GM10248 (cell line): ENCODE measurements around the gene FLT1.

ENCODE experiments used
- CTCF ChIA-PET: fragments of 300-600 bp; sonication (Branson Sonifier 250); formaldehyde crosslinking; extraction: SDS; loops from one replicate; lab custom pipeline; 2021; ENCODE audit warnings: antibody characterized with exemption; lab: Yijun Ruan, JAX
- POLR2A ChIA-PET: fragments of 350-650 bp; sonication (Branson Sonifier 250); formaldehyde crosslinking; extraction: SDS; loops from one replicate; lab custom pipeline; 2020; ENCODE audit warnings: antibody characterized with exemption; lab: Yijun Ruan, JAX
- DNase-seq: peaks from one replicate; pipeline ENCODE4 v3.0.0; 2012; ENCODE audit errors: extremely low spot score
- TF ChIP-seq, protein P1 (sequence below): IDR thresholded peaks from 2 replicates; pipeline ENCODE4 v1.5.1; 2012; ENCODE audit warnings: mild to moderate bottlenecking, low read depth; ENCODE audit errors: extremely low read depth, missing control alignments, control extremely low read depth

FLT1 gene

DNA sequence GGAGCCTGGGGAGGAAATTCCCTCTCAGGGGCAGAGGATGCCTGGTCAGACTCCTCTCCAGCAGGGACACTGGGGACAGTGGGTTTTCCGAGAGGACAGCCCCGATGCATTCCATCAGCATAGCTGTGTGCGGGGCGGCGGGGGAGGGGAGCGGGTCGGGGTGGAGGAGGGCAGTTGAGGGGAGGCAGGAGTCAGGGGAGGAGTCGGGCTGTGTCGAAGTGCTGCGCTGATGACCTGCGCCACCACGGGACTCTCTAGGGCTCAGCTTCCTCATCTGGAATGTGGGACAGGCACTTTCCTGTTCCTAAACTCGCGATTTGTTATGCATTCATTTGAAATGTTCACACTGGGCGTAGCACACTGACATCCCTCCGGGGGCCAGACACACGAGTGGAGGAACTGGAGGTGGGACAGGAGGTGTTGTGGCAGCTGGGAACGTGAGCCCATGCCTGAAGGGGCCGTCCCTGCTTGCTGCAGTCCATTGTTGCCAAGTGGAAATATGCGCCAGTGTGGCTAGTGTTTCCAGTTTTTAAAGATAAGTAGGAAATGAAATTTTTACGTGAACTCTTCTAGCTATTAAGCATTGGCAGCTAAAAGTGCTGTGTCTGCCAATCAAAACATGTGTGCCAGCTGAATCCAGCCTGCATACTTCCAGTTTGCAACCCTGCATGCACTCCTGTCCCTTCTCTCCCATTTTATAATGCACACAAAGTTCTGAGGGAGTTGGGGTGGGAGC, 43.3 kb downstream of the FLT1 start:
- ChIA-PET CTCF (interaction anchor here (1.2 to 1.5 kb wide), 2 partner anchors 24 to 35 kb away, joined by 3 read pairs; no protein-coding TSS in a partner anchor), POLR2A (no interaction called here)
- TF ChIP-seq, protein P1, sequence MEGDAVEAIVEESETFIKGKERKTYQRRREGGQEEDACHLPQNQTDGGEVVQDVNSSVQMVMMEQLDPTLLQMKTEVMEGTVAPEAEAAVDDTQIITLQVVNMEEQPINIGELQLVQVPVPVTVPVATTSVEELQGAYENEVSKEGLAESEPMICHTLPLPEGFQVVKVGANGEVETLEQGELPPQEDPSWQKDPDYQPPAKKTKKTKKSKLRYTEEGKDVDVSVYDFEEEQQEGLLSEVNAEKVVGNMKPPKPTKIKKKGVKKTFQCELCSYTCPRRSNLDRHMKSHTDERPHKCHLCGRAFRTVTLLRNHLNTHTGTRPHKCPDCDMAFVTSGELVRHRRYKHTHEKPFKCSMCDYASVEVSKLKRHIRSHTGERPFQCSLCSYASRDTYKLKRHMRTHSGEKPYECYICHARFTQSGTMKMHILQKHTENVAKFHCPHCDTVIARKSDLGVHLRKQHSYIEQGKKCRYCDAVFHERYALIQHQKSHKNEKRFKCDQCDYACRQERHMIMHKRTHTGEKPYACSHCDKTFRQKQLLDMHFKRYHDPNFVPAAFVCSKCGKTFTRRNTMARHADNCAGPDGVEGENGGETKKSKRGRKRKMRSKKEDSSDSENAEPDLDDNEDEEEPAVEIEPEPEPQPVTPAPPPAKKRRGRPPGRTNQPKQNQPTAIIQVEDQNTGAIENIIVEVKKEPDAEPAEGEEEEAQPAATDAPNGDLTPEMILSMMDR: no peak
- DNase-seq: no peak

DNA sequence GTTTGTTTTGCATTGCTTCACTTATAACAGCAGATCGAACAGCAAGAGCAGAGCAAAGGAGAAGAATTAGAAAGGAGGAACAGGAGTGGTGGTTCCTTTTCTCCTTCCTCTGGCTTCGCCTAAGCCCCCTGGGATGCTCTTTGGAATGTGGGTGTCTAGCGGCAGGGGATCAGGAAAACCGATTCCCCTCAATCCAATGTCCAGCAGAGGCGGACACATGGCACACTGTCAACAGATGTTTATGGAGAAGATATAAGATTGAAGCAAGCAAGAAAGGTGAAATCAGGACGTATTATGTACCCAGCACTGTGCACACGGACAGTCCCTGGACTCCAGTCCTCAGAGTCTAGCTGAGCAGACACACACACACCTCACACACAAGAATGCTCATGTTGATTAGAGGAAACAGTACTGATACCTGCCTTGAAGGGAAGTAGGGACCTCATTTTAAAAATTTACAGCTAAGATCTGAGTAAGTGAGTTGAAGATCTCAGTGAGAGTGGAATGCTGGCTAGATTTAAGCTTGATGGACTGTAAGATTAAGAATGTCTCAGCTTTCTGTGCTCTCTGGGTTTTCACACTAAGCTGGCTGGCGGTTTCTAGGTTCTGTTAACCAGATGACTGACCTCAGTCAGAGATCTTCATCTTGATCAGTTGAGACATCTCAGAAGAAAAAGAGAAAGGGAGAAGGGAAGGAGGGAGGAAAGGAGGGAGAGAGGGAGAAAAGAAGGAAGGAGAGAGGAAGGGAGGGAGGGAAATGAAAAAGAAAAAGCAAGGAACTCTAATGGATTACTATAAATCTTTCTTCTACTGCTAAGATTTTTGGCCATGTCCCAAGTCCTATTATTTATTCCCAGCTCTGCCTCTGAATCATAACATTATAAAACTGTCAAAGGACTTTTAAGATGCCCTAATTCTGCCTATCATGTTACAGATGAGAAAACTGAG, 44.8 kb downstream of the FLT1 start:
- POLR2A ChIA-PET: no interaction called here
- DNase-seq: no peak
- CTCF ChIA-PET: interaction anchor here (0.9 to 1.5 kb wide), 7 partner anchors 13 to 34 kb away, joined by 3 read pairs; no protein-coding TSS in a partner anchor
- TF ChIP-seq, protein P1: no peak

DNA sequence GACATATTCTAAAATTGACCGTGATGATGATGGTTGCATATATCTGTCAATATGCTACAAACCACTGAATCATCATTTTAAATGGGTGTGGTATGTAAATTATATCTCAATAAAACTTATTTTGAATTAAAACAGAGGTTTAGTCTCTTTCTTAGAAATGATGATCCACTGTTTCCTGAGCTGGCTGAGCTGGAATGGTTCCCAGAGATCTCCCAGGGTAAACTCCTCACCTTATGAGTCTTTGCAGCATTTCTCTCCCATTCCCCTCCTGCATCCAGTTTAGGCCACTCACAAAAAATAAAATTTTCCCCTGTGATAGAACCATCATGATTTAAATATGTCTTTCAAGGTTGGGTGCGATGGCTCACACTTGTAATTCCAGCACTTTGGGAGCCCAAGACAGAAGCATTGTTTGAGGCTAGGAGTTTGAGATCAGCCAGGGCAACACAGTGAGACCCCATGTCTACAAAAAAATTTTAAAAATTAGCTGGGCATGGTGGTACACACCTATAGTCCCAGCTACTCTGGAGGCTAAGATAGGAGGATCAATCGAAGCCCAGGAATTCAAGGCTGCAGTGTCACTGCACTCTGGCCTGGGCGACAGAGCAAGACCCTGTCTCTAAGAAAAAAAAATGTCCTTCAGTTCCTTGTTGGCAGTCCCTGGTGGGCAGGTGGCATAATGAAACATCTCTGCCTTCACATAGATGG, 46.1 kb downstream of the FLT1 start:
- no peak for DNase-seq
- CTCF ChIA-PET: interaction anchor here (1.0 to 1.3 kb wide), 2 partner anchors 8 to 16 kb away, joined by 3 read pairs; no protein-coding TSS in a partner anchor
- TF ChIP-seq, protein P1: no peak
- POLR2A ChIA-PET: no interaction called here

DNA sequence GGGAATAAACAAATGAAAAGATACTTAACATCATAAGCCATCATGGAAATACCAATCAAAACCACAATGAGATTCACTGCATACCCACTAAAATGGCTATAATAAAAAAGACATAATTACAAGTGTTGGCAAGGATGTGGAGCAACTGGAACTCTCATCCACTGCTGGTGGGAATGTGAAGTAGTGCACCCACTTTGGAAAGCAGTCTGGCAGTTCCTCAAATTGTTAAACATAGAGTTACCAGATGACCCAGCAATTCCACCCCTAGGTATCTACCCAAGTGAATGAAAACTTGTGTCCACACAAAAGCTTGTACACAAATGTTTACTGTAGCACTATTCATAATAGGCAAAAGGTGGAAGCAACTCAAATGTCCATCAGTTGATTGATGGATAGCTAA, 46.9 kb downstream of the FLT1 start:
- no peak for DNase-seq
- POLR2A ChIA-PET: no interaction called here
- TF ChIP-seq, protein P1: no peak
- CTCF ChIA-PET: interaction anchor here (1.2 to 1.3 kb wide), 2 partner anchors 9 to 45 kb away, joined by 3 read pairs; no protein-coding TSS in a partner anchor

DNA sequence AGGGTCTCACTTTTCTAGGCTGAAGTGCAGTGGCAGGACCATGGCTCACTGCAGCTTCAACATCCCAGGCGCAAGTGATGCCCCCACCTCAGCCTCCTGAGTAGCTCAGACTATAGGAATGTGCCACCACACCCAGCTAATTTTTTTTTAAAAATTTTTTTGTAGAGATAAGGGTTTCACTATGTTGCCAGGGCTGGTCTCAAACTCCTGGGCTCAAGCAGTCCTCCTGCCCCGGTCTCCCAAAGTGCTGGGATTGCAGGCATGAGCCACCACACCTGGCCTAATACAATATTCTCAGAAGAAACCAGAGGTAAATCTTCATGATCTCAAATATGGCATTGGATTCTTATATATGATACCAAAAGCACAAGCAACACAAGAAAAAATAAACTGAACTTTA, 47.7 kb downstream of the FLT1 start:
- DNase-seq: no peak
- CTCF ChIA-PET: interaction anchor here (1.2 kb wide), 1 partner anchor 46 kb away, joined by 3 read pairs; no protein-coding TSS in a partner anchor
- POLR2A ChIA-PET: no interaction called here
- TF ChIP-seq, protein P1: no peak

DNA sequence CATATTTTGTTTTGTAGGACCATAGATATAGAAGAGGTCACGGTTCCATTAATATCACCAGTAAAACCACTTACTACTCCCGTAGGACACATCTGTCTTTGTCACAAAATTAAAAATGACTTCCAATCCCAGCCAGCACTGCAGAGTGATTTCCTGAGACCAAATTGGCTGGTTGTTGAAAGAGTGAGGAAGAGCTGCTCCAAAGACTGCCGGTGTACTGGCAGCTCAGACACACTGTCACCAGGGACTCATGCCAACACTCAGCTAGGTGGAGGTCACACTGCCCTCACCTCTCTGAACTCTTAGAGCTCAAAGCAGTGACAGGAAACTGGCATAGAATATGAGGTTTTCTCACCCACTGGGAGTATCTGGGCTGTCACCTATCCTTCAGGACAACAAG, 52.1 kb downstream of the FLT1 start:
- TF ChIP-seq, protein P1: no peak
- POLR2A ChIA-PET: no interaction called here
- CTCF ChIA-PET: interaction anchor here (1.6 kb wide), 1 partner anchor 17 kb away, joined by 3 read pairs; no protein-coding TSS in a partner anchor
- DNase-seq: no peak
